CD4-positive, alpha-beta T cell treated with Interleukin-17A for 1 hour (primary cell): ENCODE measurements around the gene ZNF521.
"Not testable (repeated sequence)": the region's sequence is repeated elsewhere in the genome, so short reads cannot be mapped to it uniquely, and the experiment has no call there.

ENCODE experiments used
- DNase-seq: peaks from one replicate; pipeline ENCODE4 v3.0.0-alpha.2; 2020

Gene ZNF521

GRCh38 chr18:25067275-25068025, 284.5 kb downstream of the ZNF521 start:
- DNase-seq: no peak

- no peak for DNase-seq
Measured at GRCh38 chr18:25066516-25066915, 285.4 kb downstream of the ZNF521 start.

- DNase-seq: no peak
Measured at GRCh38 chr18:25062720-25063119, 289.2 kb downstream of the ZNF521 start.

DNA sequence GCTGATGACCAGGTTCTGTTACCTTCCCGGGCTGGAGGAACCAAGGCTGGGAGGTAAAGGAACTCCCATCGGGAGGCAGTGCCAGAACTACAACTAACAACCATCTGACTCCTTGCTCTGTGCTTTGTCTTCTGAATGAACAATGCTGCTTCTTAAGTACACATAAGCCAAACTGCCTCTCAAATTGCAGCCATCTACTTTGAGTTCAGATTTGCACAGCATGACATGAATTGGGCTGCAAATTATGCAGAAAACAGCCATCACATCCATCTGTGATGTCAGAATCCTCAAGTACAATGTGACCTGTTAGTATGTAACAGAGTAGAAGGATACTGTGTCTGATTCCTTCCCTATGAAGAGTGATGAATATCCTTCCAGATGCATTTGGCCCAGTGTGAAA, 290.6 kb downstream of the ZNF521 start:
- DNase-seq: no peak

GRCh38 chr18:25058521-25058920, 293.4 kb downstream of the ZNF521 start:
- no peak for DNase-seq

DNA sequence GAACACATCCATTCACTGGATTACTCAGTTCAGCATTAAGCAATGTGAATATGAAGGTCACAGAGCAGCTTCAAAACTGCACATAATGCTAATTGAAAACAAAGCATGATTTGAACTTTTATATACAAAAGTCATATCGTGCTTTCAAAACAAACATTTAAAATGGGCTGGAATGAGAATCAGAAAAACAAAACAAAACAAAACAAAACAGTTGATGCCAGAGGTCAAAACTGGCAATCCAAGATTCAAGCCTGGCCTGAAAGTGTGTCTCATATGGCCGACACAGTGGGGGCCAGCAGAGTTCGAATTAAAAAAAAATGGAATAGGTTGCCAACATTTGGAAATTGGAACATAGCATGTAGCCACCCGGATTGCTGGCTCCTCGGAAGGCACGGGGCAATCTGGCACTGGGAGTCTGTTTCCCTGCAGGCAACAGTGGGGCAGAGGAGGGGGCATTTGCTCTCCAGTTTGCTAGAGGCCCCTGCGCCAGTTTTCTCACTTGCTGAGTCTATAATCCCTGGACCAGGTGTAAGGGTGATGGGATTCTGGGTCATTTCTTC, 294.4 kb downstream of the ZNF521 start:
- no peak for DNase-seq

GRCh38 chr18:25056429-25056828, 295.5 kb downstream of the ZNF521 start:
- no peak for DNase-seq

- DNase-seq: no peak
Measured at GRCh38 chr18:25055076-25055475, 296.9 kb downstream of the ZNF521 start.

- DNase-seq: no peak
Measured at GRCh38 chr18:25053466-25053865, 298.5 kb downstream of the ZNF521 start.

DNA sequence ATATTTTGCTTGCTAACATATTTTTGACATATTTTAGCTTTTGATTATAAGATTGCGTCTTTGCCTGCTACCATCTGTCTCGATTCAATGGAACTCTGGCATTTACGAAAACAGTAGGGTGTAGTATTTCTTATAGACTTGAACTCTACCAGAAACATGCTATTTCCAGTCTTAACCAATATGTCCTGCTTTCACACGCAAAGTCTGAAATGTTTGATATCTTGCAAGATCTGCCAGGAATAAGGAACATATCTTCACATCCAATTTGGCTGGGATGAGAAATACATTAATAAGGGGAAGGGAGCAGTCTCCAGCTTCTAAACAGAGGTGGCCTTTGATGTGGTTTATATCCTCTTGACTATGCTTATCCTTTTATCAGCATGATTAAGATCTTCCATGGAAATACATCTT, 299.4 kb downstream of the ZNF521 start:
- no peak for DNase-seq

DNA sequence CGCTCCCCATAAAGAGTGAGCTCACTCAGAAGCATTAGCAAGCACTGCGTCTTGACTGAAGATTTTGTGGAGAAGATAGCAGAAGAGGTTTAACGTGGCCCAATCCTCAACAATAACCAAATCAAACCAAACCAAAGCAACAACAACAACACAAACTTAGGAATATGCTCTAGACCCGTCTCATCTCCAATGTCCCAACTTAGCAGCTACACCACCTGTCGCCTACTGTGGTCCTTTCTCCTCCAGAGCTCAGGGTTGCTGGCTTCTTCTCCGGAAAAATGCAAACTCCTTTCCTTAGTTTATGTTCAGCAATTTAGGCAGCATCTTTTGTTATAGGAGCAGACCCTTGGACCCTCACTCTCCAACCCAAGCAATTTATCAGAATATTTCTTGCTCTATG, 301.4 kb downstream of the ZNF521 start:
- DNase-seq: no peak

- no peak for DNase-seq
Measured at GRCh38 chr18:25047983-25048382, 304.0 kb downstream of the ZNF521 start.

GRCh38 chr18:25047421-25047820, 304.5 kb downstream of the ZNF521 start:
- DNase-seq: no peak

DNA sequence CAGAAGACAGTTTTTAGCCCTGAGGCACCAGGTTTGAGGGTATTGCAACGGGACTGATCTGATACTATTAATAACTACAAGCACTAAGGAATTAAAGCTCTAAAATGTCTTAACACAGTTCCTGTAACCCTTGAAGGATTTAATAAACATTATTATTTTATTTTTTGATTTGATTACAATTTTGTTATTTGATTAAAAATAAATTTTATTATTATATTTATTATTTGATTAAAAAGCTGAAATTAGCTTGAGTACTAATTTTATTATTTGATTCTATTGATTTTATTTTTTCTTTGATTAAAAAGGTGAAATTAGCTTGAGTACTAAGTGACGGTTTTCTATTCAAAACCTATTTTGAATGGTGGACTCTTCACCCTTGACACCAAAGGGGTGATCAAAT, 307.3 kb downstream of the ZNF521 start:
- no peak for DNase-seq

- DNase-seq: no peak
Measured at GRCh38 chr18:25043104-25043503, 308.9 kb downstream of the ZNF521 start.

- DNase-seq: no peak
Measured at GRCh38 chr18:25042641-25043051, 309.3 kb downstream of the ZNF521 start.

- DNase-seq: no peak
Measured at GRCh38 chr18:25039781-25040180, 312.2 kb downstream of the ZNF521 start.

GRCh38 chr18:25038261-25038660, 313.7 kb downstream of the ZNF521 start:
- DNase-seq: no peak

DNA sequence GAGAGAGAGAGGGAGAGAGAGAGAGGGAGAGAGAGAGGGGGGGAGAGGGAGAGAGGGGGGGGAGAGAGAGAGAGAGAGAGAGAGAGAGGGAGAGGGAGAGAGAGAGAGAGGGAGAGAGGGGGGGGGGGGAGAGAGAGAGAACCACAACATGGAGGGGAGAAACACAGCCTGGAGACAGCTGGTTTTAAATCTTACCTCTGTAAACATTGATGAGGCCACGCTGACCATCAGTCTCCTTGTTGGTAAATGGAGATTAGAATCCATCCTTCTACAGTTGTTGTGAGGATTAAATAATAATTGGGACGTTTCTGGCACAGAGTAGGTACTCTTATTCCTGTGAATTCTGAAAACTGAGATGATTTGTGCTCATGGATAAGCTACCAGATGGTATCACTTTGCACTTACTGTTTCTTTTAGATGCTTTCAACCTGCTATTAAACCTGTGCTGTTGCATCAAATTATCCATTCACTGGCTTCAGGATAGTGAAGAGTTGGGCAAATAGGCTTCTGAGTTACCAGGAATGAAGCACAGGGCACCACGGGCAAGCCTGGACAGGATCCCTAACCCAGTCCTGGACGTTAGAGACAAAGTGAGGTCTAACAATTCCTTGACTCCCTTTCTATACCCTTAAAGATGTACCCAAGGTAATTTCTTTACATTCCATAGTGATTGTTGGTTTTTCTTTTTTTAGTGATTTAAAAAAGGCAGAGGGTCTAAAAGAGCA, 318.1 kb downstream of the ZNF521 start:
- no peak for DNase-seq

DNA sequence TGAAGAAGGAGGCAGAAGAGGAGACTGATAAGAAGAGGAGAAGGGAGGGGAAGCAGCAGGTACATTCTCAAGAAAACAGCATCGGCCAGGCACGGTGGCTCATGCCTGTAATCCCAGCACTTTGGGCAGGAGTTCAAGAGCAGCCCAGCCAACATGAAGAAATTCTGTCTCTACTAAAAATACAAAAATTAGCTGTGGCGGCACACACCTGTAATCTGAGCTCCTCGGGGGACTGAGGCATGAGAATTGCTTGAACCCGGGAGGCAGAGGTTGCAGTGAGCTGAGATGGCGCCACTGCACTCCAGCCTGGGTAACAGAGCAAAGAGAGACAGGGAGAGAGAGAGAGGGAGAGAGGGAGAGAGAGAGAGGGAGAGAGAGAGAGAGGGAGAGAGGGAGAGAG, 318.8 kb downstream of the ZNF521 start:
- not testable (repeated sequence) for DNase-seq

DNA sequence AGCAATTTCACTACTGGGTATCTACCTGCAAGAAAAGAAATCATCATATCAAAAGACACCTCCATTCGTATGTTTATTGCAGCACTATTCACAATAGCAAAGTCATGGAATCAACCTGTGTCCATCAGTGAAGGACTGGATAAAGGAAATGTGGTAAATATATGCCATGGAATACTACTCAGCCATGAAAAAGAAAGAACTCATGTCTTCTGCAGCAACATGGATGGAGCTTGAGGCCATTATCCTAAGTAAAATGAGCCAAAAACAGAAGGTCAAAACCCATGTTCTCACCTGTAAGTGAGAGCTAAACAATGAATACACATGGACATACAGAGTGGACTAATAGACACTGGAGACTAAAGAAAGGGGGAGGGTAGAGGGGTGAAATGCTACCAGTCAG, 322.2 kb downstream of the ZNF521 start:
- no peak for DNase-seq

GRCh38 chr18:25019931-25020330, 332.0 kb downstream of the ZNF521 start:
- DNase-seq: no peak

DNA sequence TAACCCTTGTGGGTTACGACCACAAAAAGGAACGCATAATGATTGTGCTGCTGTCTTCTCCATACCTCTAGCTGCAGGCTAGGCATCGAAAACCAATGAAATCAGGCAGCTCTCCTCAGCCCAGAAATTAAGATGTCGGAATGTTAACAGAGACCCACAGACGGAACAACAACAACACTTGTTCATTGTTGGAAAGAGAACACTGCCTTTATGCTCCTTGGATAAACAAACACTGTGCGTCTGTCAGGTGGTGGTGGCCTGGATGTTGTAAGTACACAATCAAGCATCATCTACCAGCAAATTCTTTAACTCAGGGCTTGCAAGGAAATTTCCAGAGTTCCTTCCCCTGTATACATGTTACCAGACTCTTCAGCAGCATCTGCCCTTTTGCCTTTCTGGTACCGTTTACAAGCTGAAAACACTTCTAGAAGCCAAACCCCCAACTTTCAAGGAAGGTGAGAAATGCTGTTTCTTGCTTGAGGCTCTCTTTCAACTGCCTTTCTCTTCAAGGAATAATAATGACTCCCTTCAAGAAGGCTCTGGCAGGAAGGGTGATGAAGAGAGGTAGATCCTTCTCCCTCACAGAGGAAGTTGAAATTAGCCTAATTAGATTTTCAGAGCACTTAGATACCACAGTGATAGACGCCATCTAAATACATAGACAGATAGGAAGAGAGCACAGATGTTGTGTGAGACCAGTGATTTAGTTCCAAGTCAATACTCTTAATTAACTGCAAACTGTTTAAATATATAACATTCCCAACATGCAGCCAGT, 332.7 kb downstream of the ZNF521 start:
- no peak for DNase-seq
